SK-N-SH treated with all-trans-retinoic acid at 6 μM for 48 hours (cell line): Measurements from ENCODE around the gene ATP6V1F.

ENCODE experiments used
- ARNTL ChIP-seq: fragments of 450-650 bp; formaldehyde crosslinking; IDR thresholded peaks from 2 replicates; pipeline ENCODE4 v1.5.0; 2020; ENCODE audit warnings: low read depth, mild to moderate bottlenecking, moderate library complexity, borderline replicate concordance
- TCF4 ChIP-seq: fragments of 250-450 bp; sonication (Bioruptor Pico); IDR thresholded peaks from 2 replicates; pipeline ENCODE4 v1.8.0; 2021; ENCODE audit warnings: mild to moderate bottlenecking, moderate library complexity, borderline replicate concordance
- ZC3H10 ChIP-seq: fragments of 250-450 bp; sonication (Bioruptor Pico); IDR thresholded peaks from 2 replicates; pipeline ENCODE4 v1.5.1; 2021; ENCODE audit warnings: mild to moderate bottlenecking, moderate library complexity
- ZFP30 ChIP-seq: fragments of 450-650 bp; formaldehyde crosslinking; IDR thresholded peaks from 2 replicates; pipeline ENCODE4 v1.5.0; 2022; ENCODE audit warnings: mild to moderate bottlenecking, moderate library complexity
- TF ChIP-seq, protein P1 (sequence below): fragments of 250-450 bp; sonication (Bioruptor Pico); IDR thresholded peaks from 2 replicates; pipeline ENCODE4 v1.8.0; 2020; ENCODE audit warnings: mild to moderate bottlenecking, moderate library complexity, borderline replicate concordance

DNA sequence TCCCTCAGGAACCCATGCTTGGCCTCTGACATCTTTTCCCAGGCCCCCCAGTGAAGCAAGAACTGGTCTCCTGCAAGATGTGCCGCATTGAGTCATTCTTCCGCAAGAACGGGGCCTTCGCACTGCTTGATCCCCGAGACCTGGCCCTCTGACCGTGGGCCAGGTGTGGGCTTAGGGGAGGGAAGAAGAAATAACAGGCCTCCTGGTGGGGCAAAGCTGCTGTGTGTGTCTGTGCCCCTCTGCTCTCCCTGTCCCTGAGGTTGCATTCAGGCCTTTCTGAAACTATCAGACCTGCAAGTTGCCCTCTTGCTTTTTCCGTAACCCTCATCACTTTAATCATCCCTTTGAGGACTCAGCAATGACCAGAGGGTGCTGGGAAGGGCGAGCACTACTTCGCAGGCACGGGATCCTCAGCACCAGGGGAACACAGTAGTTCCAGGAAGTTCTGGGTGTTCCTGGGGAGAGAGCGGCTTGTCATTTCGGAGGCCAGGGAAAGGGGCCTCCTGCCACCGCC is 6.0 kb downstream of the ATP6V1F start:
- TF ChIP-seq TCF4: no peak
- TF ChIP-seq, protein P1, sequence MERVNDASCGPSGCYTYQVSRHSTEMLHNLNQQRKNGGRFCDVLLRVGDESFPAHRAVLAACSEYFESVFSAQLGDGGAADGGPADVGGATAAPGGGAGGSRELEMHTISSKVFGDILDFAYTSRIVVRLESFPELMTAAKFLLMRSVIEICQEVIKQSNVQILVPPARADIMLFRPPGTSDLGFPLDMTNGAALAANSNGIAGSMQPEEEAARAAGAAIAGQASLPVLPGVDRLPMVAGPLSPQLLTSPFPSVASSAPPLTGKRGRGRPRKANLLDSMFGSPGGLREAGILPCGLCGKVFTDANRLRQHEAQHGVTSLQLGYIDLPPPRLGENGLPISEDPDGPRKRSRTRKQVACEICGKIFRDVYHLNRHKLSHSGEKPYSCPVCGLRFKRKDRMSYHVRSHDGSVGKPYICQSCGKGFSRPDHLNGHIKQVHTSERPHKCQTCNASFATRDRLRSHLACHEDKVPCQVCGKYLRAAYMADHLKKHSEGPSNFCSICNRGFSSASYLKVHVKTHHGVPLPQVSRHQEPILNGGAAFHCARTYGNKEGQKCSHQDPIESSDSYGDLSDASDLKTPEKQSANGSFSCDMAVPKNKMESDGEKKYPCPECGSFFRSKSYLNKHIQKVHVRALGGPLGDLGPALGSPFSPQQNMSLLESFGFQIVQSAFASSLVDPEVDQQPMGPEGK (CRISPR knock-in tag): no peak
- TF ChIP-seq ARNTL (CRISPR knock-in tag): no peak
- no peak for TF ChIP-seq ZC3H10 (CRISPR knock-in tag)
- TF ChIP-seq ZFP30 (CRISPR knock-in tag): no peak
